Tibial nerve (tissue), 4 donors: ENCODE data around the gene AK4. TPM values are rescaled to one million over a fixed set of nuclear protein-coding genes. Genes with fewer than 3 reads are reported as not detected.
"Not testable (repeated sequence)": the region's sequence is repeated elsewhere in the genome, so short reads cannot be mapped to it uniquely, and the experiment has no call there.

ENCODE experiments used
- DNase-seq, 2 donors: peaks; one replicate each; pipeline ENCODE4 v3.0.0-alpha.2; 2019; ENCODE audit warnings: low spot score in 2 of 2
- H3K27ac ChIP-seq, 4 donors: fragments of 200-600 bp; sonication (generic) in 3 of 4; one replicate each; pipeline ENCODE4 v1.5.1; 2017 to 2019; ENCODE audit warnings: mild to moderate bottlenecking in 1 of 4
- H3K27me3 ChIP-seq, 2 donors: fragments of 200-600 bp; sonication (generic) in 1 of 2; one replicate each; pipeline versions ENCODE4 v1.5.1 to v1.6.0; 2017 to 2019
- H3K36me3 ChIP-seq, 3 donors: fragments of 200-600 bp; sonication (generic); one replicate each; pipeline ENCODE4 v1.5.1; 2018 to 2019
- H3K4me1 ChIP-seq, 4 donors: fragments of 200-600 bp; sonication (generic) in 3 of 4; one replicate each; pipeline ENCODE4 v1.5.1; 2017 to 2019
- H3K4me3 ChIP-seq, 4 donors: fragments of 200-600 bp; sonication (generic) in 3 of 4; one replicate each; pipeline ENCODE4 v1.5.1; 2017 to 2019; ENCODE audit warnings: mild to moderate bottlenecking in 1 of 4, moderate library complexity in 1 of 4
- H3K9me3 ChIP-seq, 4 donors: fragments of 200-600 bp; sonication (generic) in 3 of 4; one replicate each; pipeline ENCODE4 v1.5.1; 2017 to 2019
- EP300 ChIP-seq, 2 donors: sonication (generic); formaldehyde crosslinking; IDR thresholded peaks; one replicate each; pipeline ENCODE4 v1.6.1; 2017; ENCODE audit warnings: antibody characterized with exemption in 2 of 2, mild to moderate bottlenecking in 1 of 2
- POLR2A ChIP-seq, 2 donors: fragments of 450-650 bp; IDR thresholded peaks; one replicate each; pipeline ENCODE4 v1.6.1; 2017; ENCODE audit warnings: antibody characterized with exemption in 2 of 2, mild to moderate bottlenecking in 2 of 2, moderate library complexity in 2 of 2
- WGBS, 2 donors: methylation state at CpG; one replicate each; pipeline ENCODE4 v1.1.5; 2018; 5-methylcytosine and 5-hydroxymethylcytosine counted together
- total RNA-seq, 4 donors: library from RNA; depleted of rRNA; stranded (reverse); fragments of >200 nt; gene quantifications; one replicate each; pipeline ENCODE4 v1.1.0, GENCODE V29; 2016
- TF ChIP-seq, protein P1 (sequence below), 5 experiments: fragments of 200-600 bp in 3 of 5; fragments of 450-650 bp in 2 of 5; sonication (generic) in 3 of 5; IDR thresholded peaks; one replicate each; pipeline ENCODE4 v1.5.1; 2016 to 2019; ENCODE audit warnings: antibody characterized with exemption in 5 of 5, mild to moderate bottlenecking in 3 of 5, moderate library complexity in 2 of 5

The AK4 gene
- 10 to 100 TPM; 16.1 to 24.9 (median 19.5) TPM for total RNA-seq

DNA sequence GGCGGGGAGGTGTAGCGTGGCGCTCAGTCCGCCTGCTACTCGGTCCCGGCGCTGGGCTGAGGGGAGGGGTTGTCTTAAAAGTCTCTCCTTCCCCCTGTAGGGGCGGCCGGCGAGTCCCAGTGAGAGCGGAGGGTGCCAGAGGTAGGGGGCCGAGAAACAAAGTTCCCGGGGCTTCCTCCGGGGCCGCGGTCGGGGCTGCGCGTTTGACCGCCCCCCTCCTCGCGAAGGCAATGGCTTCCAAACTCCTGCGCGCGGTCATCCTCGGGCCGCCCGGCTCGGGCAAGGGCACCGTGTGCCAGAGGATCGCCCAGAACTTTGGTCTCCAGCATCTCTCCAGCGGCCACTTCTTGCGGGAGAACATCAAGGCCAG, at the start of gene AK4:
Gene AK4, plus strand, starts transcription at position 26 of the 370 bp plus-strand sequence. Its CDS starts 205 bp downstream, at position 231.
- H3K9me3 ChIP-seq, H3K36me3 ChIP-seq, H3K27me3 ChIP-seq, DNase-seq: not testable (repeated sequence)
- H3K4me1 ChIP-seq: peaks cover 0 to 16% (median 0%) of the 10 kb centered on the region in 4 donors
- 0% methylated on average over 4 to 17 of the region's 33 CpGs for WGBS, 2 donors
- peak within 1 kb of the TSS; percentile 43 to 92 (median 68) for H3K4me3 ChIP-seq
- H3K27ac ChIP-seq: peak within 1 kb of the TSS; percentile 72 to 89 (median 80)

DNA sequence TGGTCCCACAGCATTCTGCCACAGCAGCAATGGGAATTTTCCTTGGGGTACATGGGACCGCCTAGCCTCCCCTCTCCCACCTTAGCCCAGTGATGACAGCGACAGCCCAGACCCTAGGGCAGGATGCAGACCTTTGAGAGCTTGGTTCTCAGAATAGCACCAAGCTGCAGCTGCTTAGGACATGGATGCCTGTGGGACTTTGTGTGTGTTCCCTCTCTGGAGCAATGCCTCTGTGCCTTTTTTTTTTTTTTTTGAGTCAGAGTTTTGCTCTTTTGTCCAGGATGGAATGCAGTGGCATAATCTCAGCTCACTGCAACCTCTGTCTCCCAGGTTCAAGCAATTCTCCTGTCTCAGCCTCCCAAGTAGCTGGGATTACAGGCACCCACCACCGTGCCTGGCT, 44.2 kb upstream of the AK4 start:
- TF ChIP-seq EP300 (IDR thresholded peaks at IDR 0.05) (no peak), POLR2A (IDR thresholded peaks at IDR 0.05) (no peak)
- TF ChIP-seq, protein P1, sequence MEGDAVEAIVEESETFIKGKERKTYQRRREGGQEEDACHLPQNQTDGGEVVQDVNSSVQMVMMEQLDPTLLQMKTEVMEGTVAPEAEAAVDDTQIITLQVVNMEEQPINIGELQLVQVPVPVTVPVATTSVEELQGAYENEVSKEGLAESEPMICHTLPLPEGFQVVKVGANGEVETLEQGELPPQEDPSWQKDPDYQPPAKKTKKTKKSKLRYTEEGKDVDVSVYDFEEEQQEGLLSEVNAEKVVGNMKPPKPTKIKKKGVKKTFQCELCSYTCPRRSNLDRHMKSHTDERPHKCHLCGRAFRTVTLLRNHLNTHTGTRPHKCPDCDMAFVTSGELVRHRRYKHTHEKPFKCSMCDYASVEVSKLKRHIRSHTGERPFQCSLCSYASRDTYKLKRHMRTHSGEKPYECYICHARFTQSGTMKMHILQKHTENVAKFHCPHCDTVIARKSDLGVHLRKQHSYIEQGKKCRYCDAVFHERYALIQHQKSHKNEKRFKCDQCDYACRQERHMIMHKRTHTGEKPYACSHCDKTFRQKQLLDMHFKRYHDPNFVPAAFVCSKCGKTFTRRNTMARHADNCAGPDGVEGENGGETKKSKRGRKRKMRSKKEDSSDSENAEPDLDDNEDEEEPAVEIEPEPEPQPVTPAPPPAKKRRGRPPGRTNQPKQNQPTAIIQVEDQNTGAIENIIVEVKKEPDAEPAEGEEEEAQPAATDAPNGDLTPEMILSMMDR (IDR thresholded peaks at IDR 0.05): no peak
- Histone ChIP-seq H3K4me3 (no peak overlapping the region), H3K36me3 (no peaks in the 10 kb centered on the region), H3K27ac (no peak overlapping the region), H3K9me3 (peaks cover 0 to 33% (median 0%) of the 10 kb centered on the region in 4 donors), H3K27me3 (no peaks in the 10 kb centered on the region), H3K4me1 (no peaks in the 10 kb centered on the region)
- 87 to 91% methylated on average over 3 of the region's 3 CpGs for WGBS, 2 donors
- DNase-seq: no peak

DNA sequence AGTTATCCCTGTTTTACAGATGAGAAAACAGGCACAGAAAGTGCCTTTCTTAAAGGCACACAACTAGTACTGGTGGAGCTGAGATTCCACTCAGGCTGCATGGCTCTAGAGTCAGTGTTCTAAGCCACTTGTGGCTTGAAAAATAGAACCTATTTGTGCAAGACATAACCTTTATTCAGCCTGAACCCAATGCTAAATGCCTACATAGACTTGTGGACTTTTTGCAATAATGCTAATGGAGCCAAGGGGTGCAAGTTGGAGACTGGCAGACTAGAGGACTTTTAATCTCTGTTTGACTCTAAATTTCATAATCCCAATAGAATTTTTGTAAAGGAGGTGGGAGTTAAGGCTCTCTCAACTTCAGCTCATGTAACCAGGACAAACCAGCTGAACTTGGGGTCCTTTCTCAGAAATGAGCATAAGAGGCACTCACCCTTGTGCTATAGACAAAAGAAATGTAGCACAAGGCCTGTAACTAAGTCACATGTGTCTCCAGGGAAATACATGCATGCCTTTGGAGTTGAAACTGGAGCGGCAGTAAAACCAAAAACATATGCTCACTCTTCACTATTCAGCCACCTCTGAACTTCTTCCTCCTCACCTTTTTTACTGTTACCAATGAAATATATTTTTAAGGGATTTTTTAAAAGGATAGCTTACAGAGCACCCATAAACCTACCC, 43.0 kb upstream of the AK4 start:
- H3K36me3 ChIP-seq: no peaks in the 10 kb centered on the region
- H3K4me3 ChIP-seq: no peak overlapping the region
- no peaks in the 10 kb centered on the region for H3K4me1 ChIP-seq
- peaks cover 0 to 21% (median 0%) of the 10 kb centered on the region in 4 donors for H3K9me3 ChIP-seq
- H3K27me3 ChIP-seq: no peaks in the 10 kb centered on the region
- DNase-seq: no peak
- no peak overlapping the region for H3K27ac ChIP-seq
- TF ChIP-seq EP300 (IDR thresholded peaks at IDR 0.05) (no peak), POLR2A (IDR thresholded peaks at IDR 0.05) (no peak)
- TF ChIP-seq, protein P1 (IDR thresholded peaks at IDR 0.05): no peak
- WGBS, 2 donors: 67 to 76% methylated on average over 1 of the region's 1 CpG

DNA sequence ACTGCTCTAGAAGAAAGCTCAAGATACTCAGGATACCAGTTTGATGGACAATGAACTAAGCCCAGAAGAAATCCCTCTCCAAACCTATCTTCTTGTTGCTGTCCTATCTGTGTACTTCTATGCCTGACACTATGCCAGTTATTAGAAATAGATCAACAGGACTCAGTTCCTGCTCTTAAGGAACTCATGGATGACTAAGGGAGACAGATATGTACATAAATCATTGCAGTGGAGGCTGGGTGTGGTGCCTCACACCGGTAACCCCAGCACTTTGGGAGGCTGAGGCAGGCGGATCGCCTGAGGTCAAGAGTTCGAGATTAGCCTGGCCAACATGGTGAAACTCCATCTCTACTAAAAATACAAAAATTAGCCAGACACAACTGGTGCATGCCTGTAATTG, 42.4 kb upstream of the AK4 start:
- WGBS, 2 donors: 65 to 74% methylated on average over 4 of the region's 4 CpGs
- no peak overlapping the region for H3K4me3 ChIP-seq
- H3K36me3 ChIP-seq: no peaks in the 10 kb centered on the region
- no peaks in the 10 kb centered on the region for H3K4me1 ChIP-seq
- no peaks in the 10 kb centered on the region for H3K27me3 ChIP-seq
- H3K9me3 ChIP-seq: peaks cover 0 to 15% (median 0%) of the 10 kb centered on the region in 4 donors
- no peak for DNase-seq
- TF ChIP-seq EP300 (IDR thresholded peaks at IDR 0.05): no peak
- TF ChIP-seq, protein P1 (IDR thresholded peaks at IDR 0.05): no peak
- no peak for TF ChIP-seq POLR2A (IDR thresholded peaks at IDR 0.05)
- H3K27ac ChIP-seq: no peak overlapping the region

DNA sequence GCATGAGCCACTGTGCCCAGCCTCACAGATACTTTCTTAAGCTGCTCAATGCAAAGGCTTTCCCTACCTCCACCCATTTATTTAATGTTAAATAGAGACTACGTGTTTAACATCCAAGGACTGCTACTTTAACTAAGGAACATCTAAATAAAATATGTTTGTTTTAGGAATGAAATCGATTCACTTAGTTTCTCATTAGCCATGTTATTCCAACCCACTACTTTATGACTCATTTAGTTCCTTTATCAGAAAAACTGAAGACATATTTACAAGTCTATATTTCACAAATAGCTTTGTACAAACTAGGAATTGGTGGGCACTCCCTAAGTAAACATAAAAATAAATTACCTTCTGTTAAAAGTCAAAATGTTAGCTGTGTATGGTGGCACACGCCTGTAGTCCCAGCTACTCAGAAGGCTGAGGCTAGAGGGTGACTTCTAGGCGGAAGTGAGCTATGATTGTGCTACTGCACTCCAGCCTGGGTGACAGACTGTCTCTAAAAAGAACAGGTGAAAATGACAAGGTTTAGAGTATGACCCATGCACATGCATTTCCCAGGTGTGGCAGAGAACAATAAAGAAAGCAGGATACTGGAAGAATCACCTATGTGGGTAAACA, 39.9 kb upstream of the AK4 start:
- no peaks in the 10 kb centered on the region for H3K27me3 ChIP-seq
- no peak overlapping the region for H3K27ac ChIP-seq
- 85 to 87% methylated on average over 4 of the region's 4 CpGs for WGBS, 2 donors
- no peaks in the 10 kb centered on the region for H3K36me3 ChIP-seq
- no peak for DNase-seq
- no peak overlapping the region for H3K4me3 ChIP-seq
- TF ChIP-seq POLR2A (IDR thresholded peaks at IDR 0.05) (no peak), EP300 (IDR thresholded peaks at IDR 0.05) (no peak)
- TF ChIP-seq, protein P1 (IDR thresholded peaks at IDR 0.05): no peak
- H3K4me1 ChIP-seq: no peaks in the 10 kb centered on the region
- no peaks in the 10 kb centered on the region for H3K9me3 ChIP-seq
